ENCODE data around the gene SNX13.

GRCh38 chr7:17815318-17815717 is 125.0 kb downstream of the SNX13 start:
- no peak for TF ChIP-seq POLR2AphosphoS5 (IDR thresholded peaks at IDR 0.05; ENCODE audit: low read depth, low read length)
- no peak for TF ChIP-seq POLR2A (IDR thresholded peaks at IDR 0.05; ENCODE audit: low read depth, low read length)
- no peak for TF ChIP-seq PAX5 (IDR thresholded peaks at IDR 0.05; ENCODE audit: insufficient read depth, low read length, severe bottlenecking)
- TF ChIP-seq TAF1 (IDR thresholded peaks at IDR 0.05; ENCODE audit: low read depth, low read length), result no peak
- no peak for TF ChIP-seq SPI1 (IDR thresholded peaks at IDR 0.05; ENCODE audit: low read depth, low read length)
